GM19397 (cell line): ENCODE results near the gene FSIP1.

ENCODE experiments used
- ATAC-seq: cut with Tn5 transposase; IDR thresholded peaks from one replicate; pipeline ENCODE4 v1.9.1; 2021; ENCODE audit warnings: mild to moderate bottlenecking, moderate library complexity; ENCODE audit not compliant: unreplicated experiment

The FSIP1 gene

DNA sequence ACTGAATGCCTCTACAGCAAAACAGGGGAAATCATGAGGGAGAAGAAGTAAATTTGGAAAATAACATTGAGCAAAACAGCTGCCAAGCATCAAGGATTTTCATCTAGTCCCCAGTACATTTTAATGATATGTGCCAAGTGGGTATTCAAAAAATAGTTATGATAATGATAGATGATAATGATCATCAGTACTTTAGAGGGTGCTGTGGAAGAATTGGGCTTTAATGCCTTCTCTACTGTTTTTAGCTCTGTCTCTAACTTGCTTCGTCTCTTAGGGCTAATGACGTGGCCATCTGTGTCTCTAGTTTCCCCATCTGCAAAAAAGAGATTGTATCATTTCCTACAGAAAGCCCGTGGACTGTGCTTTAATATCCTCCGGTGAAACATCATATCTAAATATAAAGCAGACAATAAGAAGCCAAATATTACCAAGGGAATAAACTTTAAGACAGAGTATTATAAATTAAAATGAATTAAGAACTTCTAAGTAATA, 10.2 kb upstream of the FSIP1 start:
- no peak for ATAC-seq

DNA sequence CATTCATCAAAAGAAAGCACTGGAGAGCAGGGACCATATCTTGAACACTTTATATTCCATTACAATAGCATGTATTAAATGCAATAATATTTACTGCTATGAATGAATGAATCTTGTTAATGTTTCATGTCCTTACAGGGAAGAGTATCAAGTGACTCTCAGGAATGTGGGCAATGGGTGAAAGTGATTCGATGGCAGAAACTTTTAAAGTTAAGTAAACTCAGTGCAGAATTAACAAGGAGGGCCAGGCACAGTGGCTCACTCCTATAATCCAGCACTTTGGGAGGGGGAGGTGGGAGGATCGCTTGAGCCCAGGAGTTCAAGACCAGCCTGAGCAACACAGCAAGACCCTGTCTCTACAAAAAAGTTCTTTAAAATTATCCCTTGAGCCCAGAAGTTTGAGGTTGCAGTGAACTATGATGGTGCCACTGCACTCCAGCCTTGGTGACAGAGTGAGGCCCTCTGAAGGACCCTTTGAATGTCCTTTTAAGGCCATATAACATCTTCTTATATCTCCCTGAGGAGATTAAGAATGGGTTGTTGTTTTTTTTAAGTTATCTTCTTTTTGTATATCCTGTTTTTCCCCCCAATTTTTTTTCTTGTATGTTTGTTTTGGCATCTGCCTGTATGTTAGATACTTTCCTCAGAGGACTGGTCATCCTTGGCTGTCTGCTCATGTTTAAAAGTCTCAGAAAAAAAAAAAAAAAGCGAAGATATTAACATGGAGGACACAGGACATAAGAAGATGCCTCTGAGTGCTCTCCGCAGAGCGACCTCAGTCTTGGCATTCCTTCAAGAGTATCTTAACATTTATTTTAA, 9.6 kb upstream of the FSIP1 start:
- no peak for ATAC-seq

DNA sequence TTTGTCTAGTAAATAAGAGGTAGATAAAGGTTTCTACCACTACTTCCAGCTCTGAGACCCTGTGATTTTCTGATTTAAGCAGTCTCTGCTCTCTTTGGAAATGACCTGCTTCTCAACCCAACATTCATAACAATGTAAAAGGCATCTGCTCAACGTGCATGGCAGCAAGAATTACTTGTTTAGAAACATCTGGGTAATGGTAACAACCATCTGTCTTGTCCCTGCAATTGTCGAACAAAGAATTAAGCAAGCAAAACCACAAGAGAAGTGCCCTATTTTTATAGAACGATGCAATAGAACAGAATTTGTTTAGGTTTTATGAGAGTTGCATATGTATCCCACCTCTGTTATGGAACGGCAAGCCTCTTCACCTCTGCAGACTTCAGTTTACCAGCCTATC, 7.1 kb upstream of the FSIP1 start:
- no peak for ATAC-seq

DNA sequence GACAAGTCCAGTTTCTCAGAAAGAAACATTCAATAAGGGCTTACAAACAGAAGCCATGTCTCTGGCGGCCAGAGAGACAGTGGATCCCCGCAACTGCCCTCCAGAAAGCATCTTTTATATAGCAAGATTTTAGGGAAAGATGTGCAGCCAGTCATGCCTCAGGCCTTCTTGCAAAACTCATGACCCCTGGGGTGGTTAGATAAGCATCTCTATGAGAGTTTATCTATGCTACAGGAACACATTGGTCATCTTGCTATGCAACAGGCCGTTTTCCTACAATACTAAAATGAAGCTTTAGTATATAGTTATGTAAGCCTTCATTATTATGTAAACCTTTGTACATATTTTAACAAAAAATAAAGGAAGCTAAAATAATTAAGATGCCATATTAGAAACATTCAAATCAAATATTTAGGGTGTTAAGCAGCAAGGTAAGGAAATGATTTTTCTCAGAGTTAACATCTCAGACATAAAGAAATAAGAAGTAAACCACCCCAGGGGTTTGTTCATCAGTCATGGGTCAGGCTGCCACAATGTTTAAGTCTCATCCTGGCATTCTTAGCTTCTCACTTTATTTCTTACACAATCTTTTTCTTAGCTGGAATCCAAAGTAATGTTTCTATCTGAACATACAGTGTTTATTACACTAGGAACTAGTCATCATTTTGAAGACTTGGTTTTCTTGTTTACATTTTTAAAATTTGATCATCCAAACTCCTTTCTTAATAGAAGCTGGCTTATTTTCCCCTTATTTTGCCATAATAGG, 6.3 kb upstream of the FSIP1 start:
- no peak for ATAC-seq

DNA sequence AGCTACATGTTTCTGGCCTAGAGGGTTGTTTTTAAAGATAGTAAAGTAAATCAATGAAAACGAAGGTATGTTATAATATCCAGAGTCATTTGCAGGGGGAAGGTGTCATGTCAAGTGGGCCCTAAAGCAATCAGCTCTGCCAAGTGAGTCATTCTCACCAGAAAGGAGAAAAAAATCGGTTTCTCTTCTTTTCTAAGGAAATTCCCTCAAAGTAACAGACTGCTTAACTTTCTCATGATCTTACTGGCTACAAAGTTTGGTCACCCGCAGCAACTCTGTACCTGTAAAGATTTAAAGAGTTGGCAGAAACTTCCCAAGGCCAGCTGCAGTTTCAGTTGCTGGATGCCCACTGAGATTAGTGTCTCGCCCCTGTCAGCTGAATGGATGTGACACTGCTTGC, 5.5 kb upstream of the FSIP1 start:
- ATAC-seq: no peak

DNA sequence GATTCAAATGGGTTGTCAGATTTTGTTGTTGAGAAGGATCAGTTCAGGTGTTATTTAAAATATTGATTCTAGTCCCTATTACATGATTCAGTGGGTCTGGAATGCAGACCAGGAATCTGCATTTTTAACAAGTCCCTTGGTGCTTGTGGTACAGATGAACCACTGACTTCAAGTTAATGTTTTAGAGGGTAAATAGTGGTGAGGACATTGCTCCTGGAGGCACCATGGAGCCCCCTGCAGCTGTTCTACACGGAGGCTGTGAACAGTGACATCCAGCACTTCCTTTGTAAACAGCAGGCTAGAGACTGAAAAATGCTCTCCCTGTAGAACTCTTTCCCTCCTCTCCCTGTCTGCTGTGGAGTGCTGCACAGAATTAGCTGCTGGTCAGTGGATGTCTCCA, 4.8 kb upstream of the FSIP1 start:
- ATAC-seq: no peak

DNA sequence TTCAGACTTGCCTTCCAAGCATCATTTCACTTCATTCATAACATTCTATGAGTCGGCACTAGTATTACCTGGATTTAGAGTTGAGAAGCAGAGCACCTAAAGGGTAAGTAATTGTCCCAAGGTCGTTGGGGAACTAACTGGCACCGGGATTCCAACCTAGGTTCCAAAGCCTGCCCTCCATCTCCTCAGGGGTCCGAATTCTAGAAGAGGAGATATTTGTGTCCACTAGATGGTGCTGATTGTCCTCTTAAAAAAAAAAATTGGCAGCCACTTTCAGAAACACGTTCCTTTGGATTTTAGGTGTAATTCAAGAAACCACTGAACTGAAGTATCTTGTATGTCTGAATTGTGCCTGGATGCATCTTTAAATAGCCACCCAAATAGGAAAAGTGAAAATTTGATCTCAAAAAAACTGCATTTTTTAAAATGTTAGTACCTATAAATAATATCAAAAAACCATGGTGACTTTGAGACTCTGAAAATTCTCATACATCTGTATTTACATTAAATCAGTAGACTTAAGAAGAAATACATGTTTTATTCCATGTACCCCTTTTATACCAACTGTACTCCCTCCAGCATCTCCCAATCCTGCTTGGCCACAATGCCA, 3.9 kb upstream of the FSIP1 start:
- ATAC-seq: no peak

DNA sequence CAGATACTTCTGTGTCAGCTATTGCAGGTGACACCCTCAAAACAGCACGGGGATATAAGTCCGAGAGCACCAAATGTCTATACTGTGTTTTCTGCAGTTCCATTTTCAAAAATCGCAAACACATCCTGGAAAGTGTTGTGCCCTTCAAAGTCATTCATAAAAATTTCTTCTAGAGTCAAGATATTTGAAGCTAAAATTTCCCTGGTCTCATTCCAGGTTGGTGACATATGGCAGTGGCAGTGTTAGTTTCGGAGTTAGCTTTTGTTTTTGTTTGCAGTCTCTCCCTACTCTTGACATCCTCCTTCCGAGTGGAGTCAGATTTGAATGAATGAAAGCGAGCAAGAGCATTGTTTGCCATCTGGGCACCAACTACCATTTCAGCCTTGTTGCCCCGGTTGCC, 3.2 kb upstream of the FSIP1 start:
- no peak for ATAC-seq

DNA sequence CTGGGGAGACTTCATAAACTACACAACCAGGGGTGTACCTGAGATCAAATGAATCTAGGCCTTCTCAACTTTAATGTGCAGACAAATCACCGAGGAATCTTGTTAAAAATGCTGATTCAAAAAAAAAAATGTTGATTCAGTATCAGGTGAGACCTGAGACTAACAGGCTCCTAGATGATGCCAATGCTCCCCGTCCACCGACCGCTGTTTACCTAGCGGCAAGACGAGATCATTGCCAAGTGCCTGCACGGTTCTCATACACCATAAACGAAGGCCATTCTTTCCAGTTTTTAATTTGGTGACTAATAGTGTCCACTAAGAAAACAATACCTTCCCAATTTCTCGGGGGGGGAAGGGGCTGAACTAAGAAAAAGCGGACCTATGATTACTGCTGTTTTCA, 2.5 kb upstream of the FSIP1 start:
- no peak for ATAC-seq

DNA sequence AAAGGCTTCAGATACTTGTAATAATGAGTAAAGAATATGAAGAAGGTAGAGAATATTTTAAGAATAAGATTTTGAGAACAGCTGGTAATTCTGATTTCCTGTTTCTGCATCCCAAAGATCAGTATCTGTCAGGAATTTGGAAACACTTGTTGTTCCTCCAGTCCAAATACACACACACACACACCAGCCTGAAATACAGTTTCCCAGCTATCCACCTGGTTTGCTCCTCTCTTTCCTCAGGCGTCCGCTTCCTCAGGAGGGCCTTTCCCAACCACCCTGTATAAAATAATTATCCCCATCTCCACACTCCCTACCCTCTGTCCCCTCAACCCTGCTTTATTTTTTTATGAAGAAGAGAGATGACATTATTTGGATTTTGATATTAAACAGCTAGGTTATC, 2.0 kb upstream of the FSIP1 start:
- no peak for ATAC-seq

DNA sequence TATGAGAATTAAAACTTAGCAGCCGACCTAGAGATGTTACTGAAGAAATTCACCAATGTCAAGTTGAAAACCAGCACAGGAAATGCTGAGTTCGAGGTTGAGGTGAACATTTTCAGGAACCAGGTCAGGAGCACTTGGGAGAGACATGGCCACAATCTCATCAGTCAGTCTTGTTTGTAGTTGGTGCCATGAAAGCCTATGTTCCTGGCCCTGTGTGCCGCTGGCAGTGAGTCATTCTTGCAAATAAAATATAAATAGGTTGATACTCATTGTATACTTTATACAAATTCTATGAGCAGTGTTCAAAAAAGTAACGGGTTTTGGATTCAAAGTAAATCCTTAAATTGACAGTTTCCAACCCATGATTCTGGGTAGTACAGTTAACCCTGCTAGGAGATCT, 1.5 kb upstream of the FSIP1 start:
- ATAC-seq: no peak

DNA sequence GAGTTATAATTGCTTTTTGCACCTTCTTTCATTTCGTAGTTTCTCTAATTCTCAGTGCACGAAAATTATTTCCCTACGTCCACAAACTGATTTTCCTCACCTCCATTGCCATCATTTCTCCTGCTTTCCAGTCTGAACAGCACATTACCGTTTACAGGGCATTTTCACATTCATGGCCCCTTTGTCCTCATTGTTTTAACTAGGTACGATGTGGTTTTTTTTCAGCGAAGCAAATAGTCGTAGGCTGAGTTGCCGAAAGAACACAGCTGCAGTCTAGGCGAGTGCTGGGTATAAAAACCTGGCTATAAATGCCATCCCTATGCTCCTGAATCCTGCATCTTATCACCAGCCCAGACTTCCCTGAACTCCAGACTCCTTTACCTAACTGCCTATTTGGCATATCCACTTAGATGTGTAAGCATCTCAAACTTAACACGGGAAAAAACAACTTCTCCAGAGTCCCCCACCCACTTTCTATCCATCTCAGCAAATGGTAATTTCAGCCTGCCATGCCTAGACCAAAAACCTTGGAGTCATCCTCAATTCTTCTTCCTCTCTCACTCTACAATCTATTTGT, 691 bp upstream of the FSIP1 start:
- no peak for ATAC-seq

DNA sequence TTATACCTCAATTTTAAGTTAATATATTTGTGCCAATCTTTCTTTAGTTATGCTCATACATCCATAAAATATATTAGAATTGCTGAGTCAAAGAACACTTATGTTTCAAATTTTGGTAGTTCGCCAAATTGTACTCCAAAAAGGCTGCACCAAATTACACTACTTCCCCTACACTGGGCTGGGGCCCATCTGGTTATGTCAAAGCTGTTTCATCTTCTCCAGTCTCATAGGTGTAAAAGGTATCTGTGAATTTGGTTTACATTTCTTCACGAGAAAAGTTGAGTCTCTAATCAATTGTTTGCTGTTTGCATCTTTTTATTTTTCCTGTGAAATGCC, 706 bp downstream of the FSIP1 start:
- no peak for ATAC-seq

DNA sequence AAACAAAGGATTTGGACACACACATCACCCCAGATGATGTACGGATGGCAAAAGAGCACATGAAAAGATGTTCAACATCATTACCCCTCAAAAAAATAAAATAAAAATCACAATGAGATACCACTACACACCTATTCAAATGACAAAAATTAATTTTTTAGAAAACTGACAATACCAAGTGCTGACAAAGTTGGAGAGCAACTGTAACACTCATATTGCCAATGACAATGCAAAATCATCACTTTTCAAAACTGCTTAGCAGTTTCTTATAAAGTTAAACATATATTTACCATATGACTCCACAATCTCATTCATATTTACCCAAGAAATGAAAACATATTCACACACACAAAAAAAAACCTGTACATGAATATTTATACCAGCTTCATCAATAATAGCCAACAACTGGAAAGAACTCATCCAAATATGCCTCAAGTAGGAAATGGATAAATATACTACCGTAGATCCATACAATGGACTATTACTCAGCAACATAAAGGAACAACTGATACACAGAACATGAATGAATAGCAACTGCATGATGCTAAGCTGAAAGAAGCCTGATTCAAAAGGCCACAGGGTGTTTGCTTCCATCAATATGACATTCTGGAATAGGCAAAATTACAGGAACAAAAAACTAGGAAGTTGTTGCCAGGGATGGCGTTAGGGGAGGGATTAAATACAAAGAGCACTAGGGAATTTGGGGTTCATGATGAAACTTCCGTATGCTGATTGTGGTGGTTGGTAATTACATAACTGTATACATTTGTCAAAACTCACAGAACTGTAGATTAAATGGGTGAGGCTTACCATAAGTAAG, 1.3 kb downstream of the FSIP1 start:
- ATAC-seq: no peak

DNA sequence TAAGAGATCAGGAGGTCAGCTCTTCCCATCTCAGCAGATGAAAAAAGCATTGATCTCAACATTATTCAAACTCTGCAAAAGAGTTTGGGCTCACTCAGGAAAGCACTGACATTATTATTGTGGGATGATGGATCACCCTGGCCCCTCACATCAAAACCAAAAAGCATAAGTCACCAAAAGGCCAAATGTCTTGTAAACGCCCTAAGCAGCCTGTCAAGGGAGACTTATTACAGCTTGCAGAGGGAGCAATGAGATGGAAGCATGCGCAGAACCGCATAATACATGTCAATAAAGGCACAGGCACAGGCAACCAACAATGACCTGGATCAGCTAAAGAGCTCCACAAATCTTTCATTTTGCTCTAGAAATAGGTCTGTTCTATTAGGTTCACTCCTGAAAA, 4.6 kb downstream of the FSIP1 start:
- no peak for ATAC-seq

DNA sequence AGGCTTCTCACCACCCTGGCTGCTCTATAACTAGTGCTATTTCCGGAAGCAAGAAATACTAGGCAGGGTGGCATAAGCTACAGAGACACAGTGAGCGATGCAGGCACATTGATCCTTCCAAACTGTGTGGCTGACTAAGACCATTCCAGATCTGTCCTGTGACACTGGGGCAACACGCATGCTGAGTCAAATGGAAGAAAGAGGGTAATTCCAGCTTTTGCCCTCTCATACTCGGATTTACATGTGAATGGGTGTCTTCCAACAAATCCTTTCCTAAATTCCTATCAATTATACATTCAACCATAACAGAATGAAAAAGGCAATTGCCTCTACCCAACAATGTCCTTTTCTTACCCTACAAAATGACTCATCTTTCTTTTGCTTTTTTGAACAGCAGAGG, 5.1 kb downstream of the FSIP1 start:
- no peak for ATAC-seq

DNA sequence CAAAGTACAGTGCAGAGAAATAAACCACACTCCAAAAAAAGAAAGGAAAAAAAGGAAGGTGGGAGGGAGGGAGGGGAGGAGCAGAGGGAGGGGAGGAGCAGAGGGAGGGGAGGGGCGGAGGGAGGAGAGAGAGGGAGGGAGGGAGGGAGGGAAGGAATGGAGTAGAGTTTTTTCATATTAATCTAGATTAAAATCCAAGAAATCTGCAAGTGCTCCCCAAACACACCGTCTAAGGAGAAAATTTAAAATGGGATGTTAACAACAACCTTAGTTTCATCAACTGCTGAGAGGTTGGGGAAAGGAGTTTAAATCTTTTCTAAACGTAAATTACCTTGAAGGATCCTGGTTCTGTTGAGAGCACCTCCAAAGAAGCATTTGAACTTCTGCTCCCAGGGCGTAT, 6.6 kb downstream of the FSIP1 start:
- ATAC-seq: no peak

DNA sequence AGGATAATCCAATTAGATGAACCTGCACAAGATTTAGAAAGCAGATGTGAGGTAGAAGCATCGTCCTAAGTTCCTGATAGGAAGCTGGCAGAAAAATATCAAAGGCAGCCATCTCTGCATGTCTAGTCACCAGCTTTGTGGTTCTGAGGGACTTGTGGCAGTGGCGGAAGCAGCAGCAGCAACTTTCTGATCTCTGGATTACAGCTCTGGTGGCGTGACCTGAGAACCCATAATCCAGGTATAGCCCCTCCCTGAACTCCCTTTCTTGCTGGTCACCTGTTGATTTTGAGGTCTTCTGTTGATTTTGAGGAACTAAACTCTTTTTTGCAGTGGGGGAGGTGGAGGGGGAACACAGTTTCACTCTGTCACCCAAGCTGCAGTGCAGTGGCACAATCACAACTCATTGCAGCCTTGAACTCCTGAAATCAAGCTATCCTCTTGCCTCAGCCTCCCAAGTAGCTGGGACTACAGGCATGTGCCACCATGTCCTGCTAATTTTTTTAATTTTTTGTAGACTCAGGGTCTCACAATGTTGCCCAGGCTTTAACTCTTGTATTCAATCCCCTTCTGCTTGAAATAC, 7.9 kb downstream of the FSIP1 start:
- ATAC-seq: no peak

DNA sequence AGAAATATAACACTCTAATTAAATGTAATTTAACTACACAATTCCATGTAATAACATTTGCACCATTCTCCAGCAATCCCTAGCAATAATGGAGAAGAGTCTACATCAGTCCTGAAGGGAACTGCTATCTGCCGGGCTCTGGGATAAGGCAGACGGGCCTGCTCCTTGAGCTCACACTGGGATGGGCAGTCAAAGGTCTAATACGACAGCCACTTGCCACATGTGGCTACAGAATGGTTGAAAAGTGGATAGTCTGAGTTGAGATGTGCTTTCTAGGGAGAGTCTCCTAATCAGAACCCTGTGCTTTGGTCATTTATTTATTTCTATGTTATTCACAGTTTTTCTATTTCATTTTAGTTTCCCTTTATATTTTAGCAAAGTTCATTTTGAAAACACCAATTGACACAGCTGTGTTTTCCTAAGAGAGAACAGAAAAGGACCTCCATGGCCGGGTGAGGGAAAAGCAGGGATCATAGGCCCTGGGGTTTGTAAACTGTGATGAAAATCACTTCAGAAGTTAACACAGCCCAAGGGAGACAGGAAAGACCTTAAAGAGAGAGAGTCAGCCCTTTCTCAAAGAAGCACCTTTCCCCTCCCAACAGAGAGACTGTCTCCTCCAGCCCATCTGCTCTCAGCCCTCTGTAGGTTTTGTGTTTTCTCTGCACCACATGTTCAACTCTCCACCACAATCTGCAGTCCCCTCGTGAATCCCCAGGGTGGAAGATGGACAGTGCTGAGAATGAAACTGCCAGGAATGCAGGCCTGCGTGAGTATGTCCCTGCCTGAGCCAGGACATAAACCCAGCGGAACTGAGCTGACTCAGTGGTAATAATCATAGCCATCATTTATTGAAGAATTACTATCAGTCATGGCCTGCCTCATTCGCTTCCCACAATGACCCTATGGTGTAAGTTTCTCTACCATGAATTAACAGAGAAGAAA, 11.6 kb downstream of the FSIP1 start:
- no peak for ATAC-seq
